ENCODE results near the gene AKAP13.

Gene AKAP13

DNA sequence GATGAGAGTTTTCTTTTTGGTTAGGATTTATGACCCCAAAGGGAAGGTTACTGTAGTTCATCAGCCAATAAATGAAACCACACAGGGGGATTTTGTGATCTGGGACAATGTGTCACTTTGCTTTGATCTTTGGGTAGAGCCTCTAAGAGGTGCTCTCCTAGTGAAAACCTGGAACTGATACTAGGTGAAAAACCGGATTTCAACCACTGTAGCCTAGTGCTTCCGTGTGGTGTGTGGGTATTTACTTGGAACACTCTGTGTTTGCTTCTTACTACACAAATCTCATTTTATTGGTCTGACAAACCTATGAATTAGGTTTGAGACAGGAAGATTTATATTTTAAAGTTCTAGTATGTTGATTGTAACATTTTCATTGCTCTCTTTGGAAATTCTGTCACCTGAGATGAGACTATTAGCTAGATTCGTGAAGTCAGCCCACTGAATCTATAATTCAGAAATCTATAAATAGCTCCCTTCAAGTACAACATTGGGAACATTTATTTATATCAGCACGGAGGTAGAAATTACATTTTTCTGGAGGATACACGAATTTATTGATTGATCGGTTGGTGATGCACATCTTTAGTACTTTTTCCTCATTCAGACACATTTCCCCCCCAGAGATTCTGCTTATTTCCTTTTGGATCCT lies 119.8 kb downstream of the AKAP13 start:
- CTCF ChIA-PET: interaction anchor here (0.7 to 2.5 kb wide), 6 partner anchors 8 to 204 kb away, joined by 3 to 15 read pairs (median 6); no protein-coding TSS in a partner anchor
- Histone ChIP-seq H3K27ac (ENCODE audit: extremely low read depth, low read depth, low read length) (no peak overlapping the region), H3K4me3 (ENCODE audit: low read depth, low read length) (no peak overlapping the region), H3K9me3 (ENCODE audit: control insufficient read depth, insufficient read depth, low read depth, low read length) (no peaks in the 10 kb centered on the region), H3K4me1 (ENCODE audit: control insufficient read depth, insufficient read depth, low read length) (peaks cover 44% of the 10 kb centered on the region), H3K36me3 (ENCODE audit: control insufficient read depth in 2 of 2, insufficient read depth in 1 of 2, low read length in 2 of 2) (no peaks in the 10 kb centered on the region)
- TF ChIP-seq ZNF140 (tag by site-specific recombination; IDR thresholded peaks at IDR 0.05): no peak
- TF ChIP-seq TCF7L2 (IDR thresholded peaks at IDR 0.05; ENCODE audit: borderline replicate concordance, low read depth, low read length): no peak; the same call in 1 of the 2 replicates
- POLR2A ChIA-PET: no interaction called here

DNA sequence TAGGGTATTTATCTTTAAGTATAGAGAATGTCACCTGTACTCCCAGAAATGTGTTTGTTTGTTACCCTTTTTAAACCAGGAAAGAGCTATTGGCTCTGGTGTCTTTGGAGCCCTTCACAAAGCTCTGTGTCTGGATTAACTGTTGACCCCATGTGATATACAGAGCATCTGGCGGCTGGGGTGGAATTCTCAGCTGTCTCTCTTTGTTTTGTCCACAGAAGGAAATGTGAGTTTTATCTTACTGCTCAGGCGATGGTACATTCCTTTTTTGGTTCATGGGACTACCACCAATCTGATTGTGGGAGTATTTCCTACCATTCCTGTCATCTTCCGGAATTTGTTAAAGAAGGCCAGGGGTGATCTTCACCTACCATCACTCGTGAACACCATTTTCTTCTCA lies 120.3 kb downstream of the AKAP13 start:
- no peaks in the 10 kb centered on the region for H3K9me3 ChIP-seq (ENCODE audit: control insufficient read depth, insufficient read depth, low read depth, low read length)

DNA sequence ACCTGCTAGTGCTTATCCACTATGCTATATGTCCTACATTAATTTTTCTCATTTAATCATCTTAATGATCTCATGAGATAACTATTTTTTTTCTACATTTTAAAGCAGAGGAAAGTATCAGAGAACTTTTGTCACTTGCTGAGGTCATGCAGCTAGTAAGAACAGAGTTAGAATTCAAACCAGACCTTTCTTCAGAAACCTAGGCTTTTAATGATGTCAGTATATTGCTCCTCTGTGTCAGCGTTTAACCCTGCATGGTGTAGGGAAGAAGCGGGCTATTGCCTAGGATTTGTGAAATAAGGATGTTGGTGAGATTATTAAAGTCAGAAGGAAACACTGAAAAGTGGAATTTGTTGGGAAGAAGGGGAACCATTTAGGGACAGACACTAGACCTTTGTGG lies 121.2 kb downstream of the AKAP13 start:
- ChIA-PET POLR2A (no interaction called here), CTCF (interaction anchor here (0.6 to 2.5 kb wide), 5 partner anchors 16 to 212 kb away, joined by 3 to 15 read pairs (median 3); no protein-coding TSS in a partner anchor)
- Histone ChIP-seq H3K4me3 (ENCODE audit: low read depth, low read length) (no peak overlapping the region), H3K4me1 (ENCODE audit: control insufficient read depth, insufficient read depth, low read length) (peaks cover 34% of the 10 kb centered on the region), H3K27ac (ENCODE audit: extremely low read depth, low read depth, low read length) (no peak overlapping the region), H3K9me3 (ENCODE audit: control insufficient read depth, insufficient read depth, low read depth, low read length) (no peaks in the 10 kb centered on the region), H3K36me3 (ENCODE audit: control insufficient read depth in 2 of 2, insufficient read depth in 1 of 2, low read length in 2 of 2) (no peaks in the 10 kb centered on the region)
- no peak for TF ChIP-seq YY1 (tag by site-specific recombination; IDR thresholded peaks at IDR 0.05)
- no peak for TF ChIP-seq HOXD13 (CRISPR knock-in tag; IDR thresholded peaks at IDR 0.05; ENCODE audit: borderline replicate concordance)
- TF ChIP-seq, protein P1, sequence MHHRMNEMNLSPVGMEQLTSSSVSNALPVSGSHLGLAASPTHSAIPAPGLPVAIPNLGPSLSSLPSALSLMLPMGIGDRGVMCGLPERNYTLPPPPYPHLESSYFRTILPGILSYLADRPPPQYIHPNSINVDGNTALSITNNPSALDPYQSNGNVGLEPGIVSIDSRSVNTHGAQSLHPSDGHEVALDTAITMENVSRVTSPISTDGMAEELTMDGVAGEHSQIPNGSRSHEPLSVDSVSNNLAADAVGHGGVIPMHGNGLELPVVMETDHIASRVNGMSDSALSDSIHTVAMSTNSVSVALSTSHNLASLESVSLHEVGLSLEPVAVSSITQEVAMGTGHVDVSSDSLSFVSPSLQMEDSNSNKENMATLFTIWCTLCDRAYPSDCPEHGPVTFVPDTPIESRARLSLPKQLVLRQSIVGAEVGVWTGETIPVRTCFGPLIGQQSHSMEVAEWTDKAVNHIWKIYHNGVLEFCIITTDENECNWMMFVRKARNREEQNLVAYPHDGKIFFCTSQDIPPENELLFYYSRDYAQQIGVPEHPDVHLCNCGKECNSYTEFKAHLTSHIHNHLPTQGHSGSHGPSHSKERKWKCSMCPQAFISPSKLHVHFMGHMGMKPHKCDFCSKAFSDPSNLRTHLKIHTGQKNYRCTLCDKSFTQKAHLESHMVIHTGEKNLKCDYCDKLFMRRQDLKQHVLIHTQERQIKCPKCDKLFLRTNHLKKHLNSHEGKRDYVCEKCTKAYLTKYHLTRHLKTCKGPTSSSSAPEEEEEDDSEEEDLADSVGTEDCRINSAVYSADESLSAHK (tag by site-specific recombination; IDR thresholded peaks at IDR 0.05): no peak
- no peak for TF ChIP-seq SCRT2 (tag by site-specific recombination; IDR thresholded peaks at IDR 0.05)
- TF ChIP-seq ZFP3 (tag by site-specific recombination; IDR thresholded peaks at IDR 0.05; ENCODE audit: low read depth): no peak
- TF ChIP-seq ZNF654 (tag by site-specific recombination; IDR thresholded peaks at IDR 0.05; ENCODE audit: low read depth): no peak
- TF ChIP-seq ZNF529 (tag by site-specific recombination; IDR thresholded peaks at IDR 0.05; ENCODE audit: insufficient replicate concordance): no peak
- TF ChIP-seq ZNF555 (tag by site-specific recombination; conservative IDR thresholded peaks at IDR 0.05): no peak
- no peak for TF ChIP-seq ZNF777 (tag by site-specific recombination; IDR thresholded peaks at IDR 0.05; ENCODE audit: borderline replicate concordance)
- no peak for TF ChIP-seq BCL11B (tag by site-specific recombination; IDR thresholded peaks at IDR 0.05; ENCODE audit: low read depth)
- no peak for TF ChIP-seq ZXDB (tag by site-specific recombination; IDR thresholded peaks at IDR 0.05)
- no peak for TF ChIP-seq ZNF214 (tag by site-specific recombination; IDR thresholded peaks at IDR 0.05; ENCODE audit: borderline replicate concordance)
- no peak for TF ChIP-seq GLI4 (tag by site-specific recombination; IDR thresholded peaks at IDR 0.05)
- TF ChIP-seq OSR2 (tag by site-specific recombination; IDR thresholded peaks at IDR 0.05): no peak
- TF ChIP-seq ZBTB8A (tag by site-specific recombination; IDR thresholded peaks at IDR 0.05): no peak
- no peak for TF ChIP-seq ZNF292 (tag by site-specific recombination; IDR thresholded peaks at IDR 0.05; ENCODE audit: borderline replicate concordance, low read depth)

More for the DNA sequence above, 120.3 kb downstream of the AKAP13 start:
- no peak for TF ChIP-seq ZNF629 (tag by site-specific recombination; IDR thresholded peaks at IDR 0.05)
- no peak for TF ChIP-seq ZNF792 (tag by site-specific recombination; IDR thresholded peaks at IDR 0.05)
- TF ChIP-seq GLI4 (tag by site-specific recombination; IDR thresholded peaks at IDR 0.05): no peak
- Histone ChIP-seq H3K4me1 (ENCODE audit: control insufficient read depth, insufficient read depth, low read length) (peaks cover 42% of the 10 kb centered on the region), H3K36me3 (ENCODE audit: control insufficient read depth in 2 of 2, insufficient read depth in 1 of 2, low read length in 2 of 2) (no peaks in the 10 kb centered on the region), H3K27ac (ENCODE audit: extremely low read depth, low read depth, low read length) (no peak overlapping the region), H3K4me3 (ENCODE audit: low read depth, low read length) (no peak overlapping the region)
- POLR2A ChIA-PET: no interaction called here
- CTCF ChIA-PET: interaction anchor here (0.7 to 2.5 kb wide), 5 partner anchors 8 to 204 kb away, joined by 3 to 15 read pairs (median 6); no protein-coding TSS in a partner anchor

Data from HEK293 (cell line).